ENCODE measurements around the gene ATP6V1E1.

- no peak for TF ChIP-seq ZNF274 (IDR thresholded peaks at IDR 0.05; ENCODE audit: low read depth, low read length)
- no peak for TF ChIP-seq YY1 (IDR thresholded peaks at IDR 0.05; ENCODE audit: insufficient read depth, insufficient read length)
- no peak for TF ChIP-seq SUZ12 (IDR thresholded peaks at IDR 0.05; ENCODE audit: extremely low read depth, insufficient read depth, insufficient read length)
Measured at GRCh38 chr22:17588606-17589005, 39.9 kb downstream of the ATP6V1E1 start.
